Measurements from ENCODE around the gene CRCP.
"Not testable (repeated sequence)": the region's sequence is repeated elsewhere in the genome, so short reads cannot be mapped to it uniquely, and the experiment has no call there.

- TF ChIP-seq CTCF, POLR2A, EP300 (IDR thresholded peaks at IDR 0.05): not testable (repeated sequence)
Measured at GRCh38 chr7:66102168-66102567, 12.5 kb upstream of the CRCP start.
